Kidney epithelial cell (primary cell): ENCODE data around the gene BCR. TPM values are rescaled to one million over a fixed set of nuclear protein-coding genes. Genes with fewer than 3 reads are reported as not detected.

Experiments used
- DNase-seq: peaks from one replicate; pipeline ENCODE4 v3.0.0-alpha.2; 2010; ENCODE audit warnings: low read depth
- H3K27me3 ChIP-seq: 2 replicates; pipeline ENCODE4 v1.6.0; 2011; ENCODE audit warnings: low read length; ENCODE audit not compliant: control insufficient read depth, insufficient read depth
- H3K36me3 ChIP-seq: 2 replicates; pipeline ENCODE4 v1.5.1; 2011; ENCODE audit warnings: low read length; ENCODE audit not compliant: control insufficient read depth, insufficient read depth
- H3K4me3 ChIP-seq: 2 replicates; pipeline ENCODE4 v1.5.1; 2011; ENCODE audit warnings: low read depth, mild to moderate bottlenecking, control low read depth, low read length
- CTCF ChIP-seq: IDR thresholded peaks from 2 replicates; pipeline ENCODE4 v1.5.1; 2011; ENCODE audit warnings: mild to moderate bottlenecking, moderate library complexity, low read length, control low read depth, inconsistent platforms; ENCODE audit not compliant: insufficient read depth, poor library complexity, severe bottlenecking
- total RNA-seq: library from RNA; depleted of rRNA; stranded (reverse); fragments of >200 nt; gene quantifications from 2 replicates; pipeline ENCODE4 v1.2.3, GENCODE V29; 2015

The BCR gene
- total RNA-seq, 1 donor from 2014 or later, result 42.5 TPM

- H3K27me3 ChIP-seq, result peaks cover 2% of the 10 kb centered on the region
- no peak overlapping the region for H3K4me3 ChIP-seq
- no peak for TF ChIP-seq CTCF
- no peaks in the 10 kb centered on the region for H3K36me3 ChIP-seq
- DNase-seq, result no peak
Observed at GRCh38 chr22:23169043-23169406, 11.3 kb upstream of the BCR start.

GRCh38 chr22:23175817-23176644 lies 4.3 kb upstream of the BCR start:
- TF ChIP-seq CTCF, result no peak
- H3K36me3 ChIP-seq, result no peaks in the 10 kb centered on the region
- no peak for DNase-seq
- no peaks in the 10 kb centered on the region for H3K27me3 ChIP-seq
- H3K4me3 ChIP-seq, result no peak overlapping the region

GRCh38 chr22:23176645-23177027 lies 3.7 kb upstream of the BCR start:
- Histone ChIP-seq H3K27me3 (no peaks in the 10 kb centered on the region), H3K4me3 (no peak overlapping the region), H3K36me3 (no peaks in the 10 kb centered on the region)
- no peak for TF ChIP-seq CTCF
- no peak for DNase-seq

GRCh38 chr22:23177197-23177596 lies 3.1 kb upstream of the BCR start:
- H3K27me3 ChIP-seq, result no peaks in the 10 kb centered on the region
- no peaks in the 10 kb centered on the region for H3K36me3 ChIP-seq

GRCh38 chr22:23178512-23179254 lies 1.6 kb upstream of the BCR start:
- no peaks in the 10 kb centered on the region for H3K36me3 ChIP-seq
- DNase-seq, result no peak
- TF ChIP-seq CTCF, result peak; percentile 97
- H3K27me3 ChIP-seq, result no peaks in the 10 kb centered on the region
- no peak overlapping the region for H3K4me3 ChIP-seq

More at GRCh38 chr22:23177197-23177596, 3.1 kb upstream of the BCR start:
- DNase-seq, result no peak
- TF ChIP-seq CTCF, result no peak
- no peak overlapping the region for H3K4me3 ChIP-seq
